Effector CD4-positive, alpha-beta T cell (primary cell): Measurements from ENCODE around the gene GABRG3.

Source experiments
- DNase-seq: peaks from one replicate; pipeline ENCODE4 v3.0.0-alpha.2; 2020

GABRG3 gene

DNA sequence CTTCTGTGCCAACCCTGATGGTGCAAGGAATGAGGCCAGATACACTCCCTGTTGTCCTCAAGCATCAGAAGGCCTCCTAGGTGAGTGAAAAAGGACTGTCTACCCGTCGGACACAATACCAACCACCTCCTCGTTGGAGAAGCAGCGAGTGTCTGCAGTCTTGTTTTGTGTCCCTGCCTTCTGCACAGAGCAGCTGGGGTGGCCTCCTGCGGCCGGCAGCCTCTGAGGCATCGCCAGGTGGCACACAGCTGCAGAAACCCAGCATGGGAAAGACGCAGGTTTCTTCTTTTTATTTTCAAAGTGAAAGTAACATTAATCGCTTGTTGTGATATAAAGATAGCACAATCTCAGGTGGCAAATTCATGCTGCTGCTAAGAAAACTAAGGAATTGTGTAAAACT lies 618.3 kb downstream of the GABRG3 start:
- DNase-seq: no peak

DNA sequence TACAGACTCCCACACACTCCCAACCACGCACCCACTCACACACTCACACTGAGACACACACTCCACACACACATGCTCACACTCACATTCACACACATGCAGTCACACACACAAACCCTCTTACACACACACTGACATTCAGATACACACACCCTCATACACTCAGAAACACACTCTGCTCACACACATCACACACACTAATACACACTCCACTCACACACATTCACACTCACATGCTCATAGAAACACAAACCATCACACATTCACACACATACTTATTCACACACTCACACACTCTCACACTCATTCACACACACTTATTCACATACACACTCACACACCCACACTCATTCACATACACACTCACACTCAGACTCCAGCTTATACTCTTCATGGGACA lies 618.8 kb downstream of the GABRG3 start:
- no peak for DNase-seq
